Measurements from ENCODE around the gene SLC10A7. TPM values are rescaled to one million over a fixed set of nuclear protein-coding genes. Genes with fewer than 3 reads are reported as not detected.

Gene SLC10A7
- total RNA-seq, 1 donor from 2014 or later, result 6.1 TPM

GRCh38 chr4:146545102-146545501 is 23.4 kb upstream of the SLC10A7 start:
- no peak overlapping the region for H3K4me3 ChIP-seq (ENCODE audit: low read depth, low read length)
- peak; percentile 26 for TF ChIP-seq CTCF (IDR thresholded peaks at IDR 0.05; ENCODE audit: insufficient read depth, low read length, poor library complexity, severe bottlenecking)
- no peaks in the 10 kb centered on the region for H3K36me3 ChIP-seq (ENCODE audit: control insufficient read depth, insufficient read depth, low read length)
- no peak for DNase-seq (ENCODE audit: low read depth)
- no peaks in the 10 kb centered on the region for H3K27me3 ChIP-seq (ENCODE audit: control insufficient read depth, insufficient read depth, low read length)

- no peak for TF ChIP-seq CTCF (IDR thresholded peaks at IDR 0.05; ENCODE audit: insufficient read depth, low read length, poor library complexity, severe bottlenecking)
- DNase-seq (ENCODE audit: low read depth), result no peak
- no peak overlapping the region for H3K4me3 ChIP-seq (ENCODE audit: low read depth, low read length)
- H3K36me3 ChIP-seq (ENCODE audit: control insufficient read depth, insufficient read depth, low read length), result no peaks in the 10 kb centered on the region
- no peaks in the 10 kb centered on the region for H3K27me3 ChIP-seq (ENCODE audit: control insufficient read depth, insufficient read depth, low read length)
Observed at GRCh38 chr4:146534178-146534577, 12.4 kb upstream of the SLC10A7 start.

- H3K4me3 ChIP-seq (ENCODE audit: low read depth, low read length), result no peak overlapping the region
- no peak for DNase-seq (ENCODE audit: low read depth)
- no peaks in the 10 kb centered on the region for H3K36me3 ChIP-seq (ENCODE audit: control insufficient read depth, insufficient read depth, low read length)
- H3K27me3 ChIP-seq (ENCODE audit: control insufficient read depth, insufficient read depth, low read length), result no peaks in the 10 kb centered on the region
- no peak for TF ChIP-seq CTCF (IDR thresholded peaks at IDR 0.05; ENCODE audit: insufficient read depth, low read length, poor library complexity, severe bottlenecking)
Observed at GRCh38 chr4:146525754-146526153, 4.0 kb upstream of the SLC10A7 start.

GRCh38 chr4:146524663-146525062 is 2.9 kb upstream of the SLC10A7 start:
- Histone ChIP-seq H3K4me3 (ENCODE audit: low read depth, low read length) (no peak overlapping the region), H3K27me3 (ENCODE audit: control insufficient read depth, insufficient read depth, low read length) (no peaks in the 10 kb centered on the region), H3K36me3 (ENCODE audit: control insufficient read depth, insufficient read depth, low read length) (no peaks in the 10 kb centered on the region)
- DNase-seq (ENCODE audit: low read depth), result no peak
- TF ChIP-seq CTCF (IDR thresholded peaks at IDR 0.05; ENCODE audit: insufficient read depth, low read length, poor library complexity, severe bottlenecking), result no peak

GRCh38 chr4:146522869-146523205 is 1.1 kb upstream of the SLC10A7 start:
- H3K27me3 ChIP-seq (ENCODE audit: control insufficient read depth, insufficient read depth, low read length), result no peaks in the 10 kb centered on the region
- no peak for DNase-seq (ENCODE audit: low read depth)
- peak overlapping the region; percentile 99 for H3K4me3 ChIP-seq (ENCODE audit: low read depth, low read length)
- no peaks in the 10 kb centered on the region for H3K36me3 ChIP-seq (ENCODE audit: control insufficient read depth, insufficient read depth, low read length)
- TF ChIP-seq CTCF (IDR thresholded peaks at IDR 0.05; ENCODE audit: insufficient read depth, low read length, poor library complexity, severe bottlenecking), result no peak

GRCh38 chr4:146522098-146522868 is 543 bp upstream of the SLC10A7 start:
- DNase-seq (ENCODE audit: low read depth), result peak; percentile 39
- no peak for TF ChIP-seq CTCF (IDR thresholded peaks at IDR 0.05; ENCODE audit: insufficient read depth, low read length, poor library complexity, severe bottlenecking)
- H3K27me3 ChIP-seq (ENCODE audit: control insufficient read depth, insufficient read depth, low read length), result no peaks in the 10 kb centered on the region

More at GRCh38 chr4:146522098-146522868, 543 bp upstream of the SLC10A7 start:
- Histone ChIP-seq H3K4me3 (ENCODE audit: low read depth, low read length) (peak overlapping the region; percentile 99), H3K36me3 (ENCODE audit: control insufficient read depth, insufficient read depth, low read length) (no peaks in the 10 kb centered on the region)

All from kidney epithelial cell (primary cell).